CD14-positive monocyte (primary cell): ENCODE measurements around the gene TBPL2. TPM values are rescaled to one million over a fixed set of nuclear protein-coding genes. Genes with fewer than 3 reads are reported as not detected.
A peak's percentile ranks its signal among the peaks of the same experiment; 100 is the strongest.

Source experiments
- DNase-seq, 3 donors: peaks; one replicate each; pipeline ENCODE4 v3.0.0-alpha.2; 2011 to 2022
- H2AFZ ChIP-seq: 2 replicates; pipeline ENCODE4 v1.6.0; 2012; ENCODE audit warnings: mild to moderate bottlenecking, low read depth, low read length, inconsistent platforms; ENCODE audit not compliant: insufficient read depth, poor library complexity, severe bottlenecking
- H3K27ac ChIP-seq, 2 donors: 1 replicate in 1 of 2; 2 replicates in 1 of 2; pipeline ENCODE4 v1.5.1; 2012 to 2013; ENCODE audit warnings: low read length in 2 of 2, control low read depth in 1 of 2, inconsistent platforms in 1 of 2, low read depth in 1 of 2, mild to moderate bottlenecking in 1 of 2
- H3K27me3 ChIP-seq, 2 donors: one replicate each; pipeline versions ENCODE4 v1.6.0 to v1.6.1; 2011 to 2013; ENCODE audit warnings: low read length in 2 of 2; ENCODE audit not compliant: control insufficient read depth in 2 of 2, insufficient read depth in 2 of 2
- H3K36me3 ChIP-seq, 2 donors: replicated peaks in 1 of 2; 1 replicate in 1 of 2; 2 replicates in 1 of 2; pipeline versions ENCODE4 v1.5.1 to v1.6.1; 2012 to 2013; ENCODE audit warnings: low read length in 2 of 2, control low read depth in 1 of 2, inconsistent platforms in 1 of 2, mild to moderate bottlenecking in 1 of 2; ENCODE audit not compliant: insufficient read depth in 2 of 2, control insufficient read depth in 1 of 2
- H3K4me1 ChIP-seq, 2 donors: 1 replicate in 1 of 2; 2 replicates in 1 of 2; pipeline versions ENCODE4 v1.5.1 to v1.6.1; 2012 to 2013; ENCODE audit warnings: low read length in 2 of 2, control low read depth in 1 of 2, inconsistent platforms in 1 of 2, mild to moderate bottlenecking in 1 of 2, moderate library complexity in 1 of 2; ENCODE audit not compliant: insufficient read depth in 2 of 2, control insufficient read depth in 1 of 2
- H3K4me2 ChIP-seq: replicated peaks from 2 replicates; pipeline ENCODE3; 2012; ENCODE audit warnings: low read length, moderate library complexity, mild to moderate bottlenecking; ENCODE audit not compliant: poor library complexity, severe bottlenecking; ENCODE audit errors: extremely low read depth
- H3K4me3 ChIP-seq, 3 experiments: fragments of 200-600 bp in 1 of 3; sonication (generic) in 1 of 3; replicated peaks in 1 of 3; 1 replicate in 2 of 3; 2 replicates in 1 of 3; pipeline ENCODE4 v1.5.1; 2011 to 2013; ENCODE audit warnings: low read length in 3 of 3, mild to moderate bottlenecking in 3 of 3, control low read depth in 2 of 3, low read depth in 2 of 3, inconsistent platforms in 1 of 3, moderate library complexity in 1 of 3
- H3K79me2 ChIP-seq: 2 replicates; pipeline ENCODE4 v1.6.0; 2012; ENCODE audit warnings: mild to moderate bottlenecking, control low read depth, inconsistent platforms, low read length, moderate library complexity; ENCODE audit not compliant: insufficient read depth
- H3K9ac ChIP-seq: 2 replicates; pipeline ENCODE4 v1.6.0; 2017; ENCODE audit warnings: low read length, mild to moderate bottlenecking; ENCODE audit not compliant: insufficient read depth, poor library complexity, severe bottlenecking
- H3K9me3 ChIP-seq, 2 donors: replicated peaks in 1 of 2; 1 replicate in 1 of 2; 2 replicates in 1 of 2; pipeline versions ENCODE4 v1.5.1 to v1.6.1; 2012 to 2013; ENCODE audit warnings: low read length in 2 of 2, control low read depth in 1 of 2; ENCODE audit not compliant: control insufficient read depth in 1 of 2, insufficient read depth in 1 of 2
- H4K20me1 ChIP-seq: 2 replicates; pipeline ENCODE4 v1.6.0; 2012; ENCODE audit warnings: mild to moderate bottlenecking, low read length, control low read depth, moderate library complexity; ENCODE audit not compliant: insufficient read depth
- H3K27ac Mint-ChIP-seq, 7 donors: one replicate each; pipeline ENCODE4 v1.8.0; 2020; ENCODE audit warnings: mild to moderate bottlenecking in 7 of 7, mixed read lengths in 7 of 7, moderate library complexity in 6 of 7, inconsistent platforms in 2 of 7
- H3K27me3 Mint-ChIP-seq, 3 donors: one replicate each; pipeline ENCODE4 v1.8.0; 2021 to 2022; ENCODE audit warnings: low read depth in 3 of 3, mild to moderate bottlenecking in 3 of 3, mixed read lengths in 3 of 3, moderate library complexity in 3 of 3, inconsistent platforms in 1 of 3
- H3K36me3 Mint-ChIP-seq, 2 donors: one replicate each; pipeline ENCODE4 v1.8.0; 2020; ENCODE audit warnings: mixed read lengths in 2 of 2, inconsistent platforms in 1 of 2, mild to moderate bottlenecking in 1 of 2
- H3K4me1 Mint-ChIP-seq: one replicate; pipeline ENCODE4 v1.8.0; 2020; ENCODE audit warnings: mild to moderate bottlenecking, mixed read lengths
- H3K4me3 Mint-ChIP-seq, 2 donors: one replicate each; pipeline ENCODE4 v1.8.0; 2020; ENCODE audit warnings: mild to moderate bottlenecking in 2 of 2, mixed read lengths in 2 of 2, moderate library complexity in 1 of 2
- H3K9me3 Mint-ChIP-seq, 7 donors: one replicate each; pipeline ENCODE4 v1.8.0; 2020 to 2022; ENCODE audit warnings: mixed read lengths in 7 of 7, mild to moderate bottlenecking in 6 of 7, moderate library complexity in 6 of 7, inconsistent platforms in 2 of 7
- WGBS: methylation state at CpG from one replicate; pipeline ENCODE4 v1.1.5; 2013; ENCODE audit warnings: missing lambda C conversion rate; ENCODE audit not compliant: insufficient coverage; 5-methylcytosine and 5-hydroxymethylcytosine counted together
- intact Hi-C, 2 donors: fragments of 100-400 bp; cut with micrococcal nuclease; formaldehyde crosslinking; loops; one replicate each; pipeline versions ENCODE4 v1.15.0 to v1.15.1; 2023
- polyA plus RNA-seq, 3 donors: library from polyadenylated mRNA; depleted of rRNA in 1 of 3; unstranded in 2 of 3; stranded (reverse) in 1 of 3; fragments of 300-500 nt in 2 of 3; fragments of >200 nt in 1 of 3; fragmentation: Illumina TruSeq in 2 of 3; gene quantifications; 1 replicate in 2 of 3; 2 replicates in 1 of 3; pipeline ENCODE4 v1.2.3, GENCODE V29; 2012 to 2021
- TF ChIP-seq, protein P1 (sequence below): fragments of 200-600 bp; IDR thresholded peaks from one replicate; pipeline ENCODE4 v1.8.0; 2022; ENCODE audit warnings: antibody characterized with exemption, mild to moderate bottlenecking

The TBPL2 gene
- polyA plus RNA-seq, 3 donors = not detected

DNA sequence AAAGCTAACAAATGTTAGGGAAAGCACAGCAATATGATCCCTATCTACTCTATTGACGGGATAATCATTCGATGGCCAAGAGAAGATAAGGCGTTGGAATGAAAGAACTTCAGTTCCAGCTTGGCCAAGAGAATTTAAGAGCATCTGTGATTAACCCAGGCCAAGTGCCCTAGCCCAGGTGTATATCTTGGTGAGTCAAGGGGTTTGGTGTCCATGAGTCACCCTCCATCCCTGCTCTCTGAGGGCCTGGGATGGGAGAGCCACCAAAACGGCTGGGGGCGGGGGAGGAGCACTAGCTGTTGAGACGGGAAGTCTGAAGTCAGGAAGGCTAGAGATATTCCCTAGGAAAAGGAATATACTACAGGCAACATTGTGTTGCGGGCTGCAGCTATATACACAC lies 13.0 kb downstream of the TBPL2 start:
- Histone ChIP-seq H3K9ac (no peak overlapping the region), H3K4me1 (no peaks in the 10 kb centered on the region), H4K20me1 (no peaks in the 10 kb centered on the region), H3K9me3 (no peaks in the 10 kb centered on the region), H3K79me2 (no peaks in the 10 kb centered on the region), H3K27ac (no peak overlapping the region), H3K36me3 (no peaks in the 10 kb centered on the region), H3K4me2 (no peak overlapping the region), H2AFZ (no peak overlapping the region), H3K27me3 (no peaks in the 10 kb centered on the region), H3K4me3 (no peak overlapping the region)
- Mint-ChIP-seq H3K9me3 (no peaks in the 10 kb centered on the region), H3K4me1 (no peaks in the 10 kb centered on the region), H3K36me3 (no peaks in the 10 kb centered on the region), H3K27ac (no peak overlapping the region), H3K4me3 (no peak overlapping the region), H3K27me3 (peaks cover 0 to 13% (median 4%) of the 10 kb centered on the region in 3 donors)
- intact Hi-C loops = no loop called here
- TF ChIP-seq, protein P1, sequence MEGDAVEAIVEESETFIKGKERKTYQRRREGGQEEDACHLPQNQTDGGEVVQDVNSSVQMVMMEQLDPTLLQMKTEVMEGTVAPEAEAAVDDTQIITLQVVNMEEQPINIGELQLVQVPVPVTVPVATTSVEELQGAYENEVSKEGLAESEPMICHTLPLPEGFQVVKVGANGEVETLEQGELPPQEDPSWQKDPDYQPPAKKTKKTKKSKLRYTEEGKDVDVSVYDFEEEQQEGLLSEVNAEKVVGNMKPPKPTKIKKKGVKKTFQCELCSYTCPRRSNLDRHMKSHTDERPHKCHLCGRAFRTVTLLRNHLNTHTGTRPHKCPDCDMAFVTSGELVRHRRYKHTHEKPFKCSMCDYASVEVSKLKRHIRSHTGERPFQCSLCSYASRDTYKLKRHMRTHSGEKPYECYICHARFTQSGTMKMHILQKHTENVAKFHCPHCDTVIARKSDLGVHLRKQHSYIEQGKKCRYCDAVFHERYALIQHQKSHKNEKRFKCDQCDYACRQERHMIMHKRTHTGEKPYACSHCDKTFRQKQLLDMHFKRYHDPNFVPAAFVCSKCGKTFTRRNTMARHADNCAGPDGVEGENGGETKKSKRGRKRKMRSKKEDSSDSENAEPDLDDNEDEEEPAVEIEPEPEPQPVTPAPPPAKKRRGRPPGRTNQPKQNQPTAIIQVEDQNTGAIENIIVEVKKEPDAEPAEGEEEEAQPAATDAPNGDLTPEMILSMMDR = no peak
- WGBS = 100% methylated on average over 2 of the region's 7 CpGs
- no peak for DNase-seq

DNA sequence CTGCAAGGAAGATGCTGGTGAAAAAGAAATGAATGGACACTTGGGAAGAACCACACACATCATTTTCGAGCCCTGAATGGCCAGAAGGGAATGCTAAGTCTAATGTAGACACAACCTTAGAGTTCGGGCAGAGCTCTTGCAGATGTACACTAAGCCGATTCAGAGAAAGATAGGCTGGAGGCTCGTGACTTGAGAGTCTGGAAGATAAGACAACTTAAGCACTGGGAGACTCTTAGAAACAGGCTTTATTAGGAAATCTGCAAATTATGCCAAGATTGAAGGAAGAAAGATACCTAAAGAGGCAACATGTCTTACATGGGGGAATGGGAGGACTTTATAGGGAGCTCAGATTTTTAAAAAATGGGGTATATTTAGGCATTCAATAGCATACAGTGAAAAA lies 13.5 kb downstream of the TBPL2 start:
- Mint-ChIP-seq H3K27ac (peak overlapping the region in 1 of 7 donors; percentile 61), H3K9me3 (no peaks in the 10 kb centered on the region), H3K27me3 (peaks cover 0 to 11% (median 4%) of the 10 kb centered on the region in 3 donors), H3K36me3 (no peaks in the 10 kb centered on the region), H3K4me1 (no peaks in the 10 kb centered on the region), H3K4me3 (no peak overlapping the region)
- Histone ChIP-seq H2AFZ (no peak overlapping the region), H4K20me1 (no peaks in the 10 kb centered on the region), H3K4me2 (no peak overlapping the region), H3K36me3 (no peaks in the 10 kb centered on the region), H3K4me3 (no peak overlapping the region), H3K27me3 (no peaks in the 10 kb centered on the region), H3K9ac (no peak overlapping the region), H3K9me3 (no peaks in the 10 kb centered on the region), H3K79me2 (no peaks in the 10 kb centered on the region), H3K27ac (no peak overlapping the region), H3K4me1 (no peaks in the 10 kb centered on the region)
- TF ChIP-seq, protein P1 = no peak
- WGBS = 95% methylated on average over 4 of the region's 4 CpGs
- intact Hi-C loops = no loop called here
- no peak for DNase-seq
